Right lobe of liver (tissue), 4 donors: Measurements from ENCODE around the gene MEF2C.

Source experiments
- CTCF ChIP-seq, 4 donors: fragments of 200-600 bp in 3 of 4; fragments of 450-650 bp in 1 of 4; IDR thresholded peaks; one replicate each; pipeline versions ENCODE4 v1.5.1 to v1.8.0; 2016 to 2022; ENCODE audit warnings: antibody characterized with exemption in 4 of 4, mild to moderate bottlenecking in 2 of 4
- POLR2A ChIP-seq: fragments of 450-650 bp; IDR thresholded peaks from one replicate; pipeline ENCODE4 v1.6.1; 2017; ENCODE audit warnings: antibody characterized with exemption, mild to moderate bottlenecking
- donor health status: DM: no; HTN: no; CAD: no.
- donor health status: DM: no; HTN: no; CAD: no.
- donor health status: DM: no; HTN: yes; CAD: no.

GRCh38 chr5:88675708-88676636, 207.0 kb downstream of the MEF2C start:
- TF ChIP-seq CTCF (IDR thresholded peaks at IDR 0.05) (no peak), POLR2A (no peak)
